Mesenteric fat pad (tissue), 1 donor: Measurements from ENCODE around the gene PTTG1. TPM values are rescaled to one million over a fixed set of nuclear protein-coding genes. Genes with fewer than 3 reads are reported as not detected.

Experiments used
- DNase-seq: peaks from one replicate; pipeline ENCODE4 v3.0.0-alpha.2; 2020; ENCODE audit warnings: low spot score
- microRNA-seq: library from miRNA; unstranded; fragments of <30 nt; microRNA quantifications from one replicate; pipeline ENCODE4 v1.2.0, GENCODE V29; 2020; ENCODE audit warnings: borderline number of aligned reads
- total RNA-seq: library from RNA; stranded (reverse); fragmentation: NEBNext Ultra II Directional; extraction: Animal tissue kit (Norgen Biotek cat#: 25700); gene quantifications from one replicate; pipeline ENCODE4 v1.2.1, GENCODE V29; 2021
- donor health status: DM: yes; HTN: yes; CAD: no.

The PTTG1 gene
- total RNA-seq, 1 donor from 2014 or later, result 1.3 TPM

DNA sequence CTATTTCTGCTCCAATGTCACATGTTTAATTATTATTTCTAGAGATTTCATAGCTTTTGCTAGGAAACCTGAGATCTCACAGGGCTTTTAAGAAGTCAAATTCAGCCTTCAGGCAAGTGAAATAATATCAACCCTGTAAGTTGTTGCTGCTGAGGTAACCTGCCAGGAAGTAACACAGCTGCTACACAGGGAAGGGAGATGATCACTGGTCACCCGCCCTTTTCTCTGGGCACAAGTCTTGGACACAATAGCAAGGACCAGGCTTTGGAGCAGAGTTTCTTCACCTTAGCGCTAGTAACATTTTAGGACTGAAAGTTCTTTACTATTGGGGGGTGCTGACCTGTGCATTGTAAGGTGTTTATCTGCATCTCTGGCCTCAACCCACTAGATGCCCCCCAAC lies 50.1 kb downstream of the PTTG1 start:
- no peak for DNase-seq

DNA sequence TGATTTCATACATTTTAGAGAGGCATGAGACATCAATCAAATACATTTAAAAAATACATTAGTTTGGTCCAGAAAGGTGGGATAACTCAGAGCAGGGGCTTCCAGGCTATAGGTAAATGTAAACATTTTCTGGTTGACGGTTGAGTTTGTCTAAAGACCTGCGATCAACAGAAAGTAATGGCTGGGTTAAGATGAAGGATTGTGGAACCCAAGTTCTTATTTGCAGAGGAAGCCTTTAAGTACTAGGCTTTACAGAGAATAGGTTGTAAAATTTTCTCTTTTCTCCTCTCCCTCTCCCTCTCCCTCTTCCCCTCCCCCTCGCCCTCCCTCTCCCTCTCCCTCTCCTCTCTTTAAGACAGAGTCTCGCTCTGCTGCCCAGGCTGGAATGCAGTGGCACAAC lies 50.8 kb downstream of the PTTG1 start:
- DNase-seq, result no peak

DNA sequence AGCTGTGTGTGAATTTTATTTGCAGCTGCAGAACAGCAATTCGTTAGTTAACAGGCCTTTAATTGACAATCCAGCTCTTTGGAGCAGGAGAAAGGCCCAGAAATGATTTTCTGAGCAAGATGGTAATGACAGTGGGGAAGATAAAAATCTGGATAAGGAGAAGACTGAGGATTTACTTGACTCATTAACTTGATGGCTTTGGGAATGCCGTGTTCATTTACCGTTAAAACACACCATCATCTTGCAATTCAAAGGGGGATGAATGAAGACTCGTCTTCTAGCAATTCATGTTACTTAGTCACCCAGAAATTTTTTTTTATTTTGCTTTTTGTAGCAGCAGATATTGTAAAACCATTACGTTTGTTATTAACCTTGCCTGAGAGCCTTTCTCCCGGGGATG lies 52.0 kb downstream of the PTTG1 start:
- DNase-seq, result no peak

DNA sequence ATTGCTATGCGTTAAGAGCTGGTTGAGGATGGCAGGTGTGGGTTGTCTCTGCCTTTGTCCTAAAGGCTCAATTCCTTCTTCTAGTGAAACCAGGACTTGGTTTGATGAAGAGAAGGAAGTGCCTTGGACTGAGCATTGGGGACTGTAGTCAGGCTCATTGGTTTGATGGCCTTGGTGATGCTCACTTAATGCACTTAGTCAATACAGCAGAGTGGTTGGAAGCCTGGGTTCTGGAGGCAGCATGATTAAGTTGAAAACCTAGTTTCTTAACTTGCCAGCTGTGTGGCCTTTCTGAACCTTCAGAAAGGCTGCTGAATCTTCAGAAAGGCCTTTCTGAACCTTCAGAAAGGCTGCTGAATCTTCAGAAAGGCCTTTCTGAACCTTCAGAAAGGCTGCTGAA lies 52.4 kb downstream of the PTTG1 start:
- no peak for DNase-seq

DNA sequence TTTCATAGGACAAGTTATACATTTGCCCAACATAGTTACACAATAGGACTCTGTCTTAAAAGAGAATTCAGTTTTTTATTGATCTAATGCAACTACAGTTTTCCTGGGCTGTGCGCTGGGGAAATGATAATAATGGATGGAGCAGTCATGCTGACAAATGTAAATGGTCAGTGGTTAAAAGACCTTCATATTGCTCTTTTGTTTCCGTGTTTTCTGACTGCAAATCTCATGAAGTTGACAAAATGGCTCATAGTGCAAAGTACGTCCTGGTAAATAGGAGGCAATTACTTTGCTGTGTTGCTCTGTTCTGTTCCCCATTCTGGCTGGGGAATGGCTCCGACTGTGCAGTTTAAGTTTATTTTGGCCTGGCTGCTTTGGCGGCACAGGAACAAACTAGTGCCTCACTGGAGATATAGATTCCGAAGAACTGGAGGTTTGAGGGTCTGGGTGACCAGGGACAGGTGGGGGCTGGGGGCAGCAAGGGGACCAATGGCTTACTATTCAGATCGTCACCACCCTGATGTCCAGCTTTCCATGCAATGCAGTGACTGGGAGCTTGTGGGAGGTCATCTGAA lies 54.3 kb downstream of the PTTG1 start:
- no peak for DNase-seq

DNA sequence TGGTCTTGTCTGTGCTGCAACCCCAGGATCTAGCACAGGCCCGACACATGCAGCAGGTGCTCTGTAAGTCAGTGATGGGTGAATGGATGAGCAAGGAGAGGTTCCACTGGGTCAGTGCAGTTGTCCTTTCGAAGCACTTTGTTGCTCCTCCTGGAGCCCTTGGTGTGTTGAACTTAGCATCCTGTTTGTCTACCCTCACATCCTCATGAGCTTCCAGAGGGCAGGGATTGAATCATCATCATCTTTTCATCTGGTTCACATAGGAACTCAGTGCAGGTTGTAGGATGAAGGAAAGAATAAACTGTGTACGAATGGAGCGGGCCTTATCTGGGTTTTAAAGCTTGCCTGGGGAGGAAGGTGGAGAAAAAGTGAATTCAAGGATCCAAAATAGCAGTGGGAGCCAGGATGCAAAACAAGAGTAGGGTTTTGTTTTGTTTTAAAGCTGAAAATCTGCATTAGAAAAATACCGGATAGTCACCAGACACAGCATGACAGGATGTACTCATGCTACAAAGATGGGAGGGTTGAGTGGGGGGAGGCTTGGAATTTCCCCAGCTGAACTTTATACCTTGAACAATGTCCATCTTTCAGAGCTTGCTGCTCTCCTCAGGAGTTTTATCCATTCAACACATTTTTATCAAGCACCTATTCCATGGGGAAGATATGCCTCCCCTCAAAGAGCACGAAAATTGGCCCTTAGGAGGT lies 55.8 kb downstream of the PTTG1 start:
- DNase-seq, result no peak

DNA sequence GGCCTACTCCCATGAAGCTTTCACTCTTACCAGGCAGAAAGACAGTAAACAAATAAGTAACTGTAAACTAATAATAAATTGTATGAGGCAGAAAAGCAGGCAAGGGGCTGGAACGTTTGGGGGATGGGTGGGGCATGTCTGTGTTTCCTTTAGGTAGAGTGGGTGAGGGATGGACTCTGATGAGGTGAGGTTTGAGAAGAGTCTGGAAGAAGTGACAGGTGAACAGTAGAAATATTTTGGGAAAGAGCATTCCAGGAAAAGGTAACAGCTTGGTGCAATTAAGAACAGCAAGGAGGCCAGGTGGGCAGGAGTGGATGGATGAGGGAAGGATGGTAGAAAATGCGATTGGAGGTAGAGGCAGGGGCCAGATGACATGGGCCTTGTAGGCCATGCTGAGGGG lies 56.5 kb downstream of the PTTG1 start:
- no peak for DNase-seq

Small RNA genes lying within 50 kb of the gene (microRNA-seq; reads per million reads assigned to microRNA genes)
- gene MIR3142, result not detected

Other genes with a start within 250 kb of the PTTG1 start
- gene FABP6, start 192.3 kb upstream of the PTTG1 start, total RNA-seq, result not detected
- gene CCNJL, start 109.3 kb upstream of the PTTG1 start, total RNA-seq, result 0.80 TPM
- 0.64 TPM for gene C1QTNF2, start 51.2 kb upstream of the PTTG1 start, total RNA-seq
- gene FAM200C, start 21.8 kb upstream of the PTTG1 start, total RNA-seq, result 1.9 TPM
- gene SLU7, start 2.8 kb upstream of the PTTG1 start, total RNA-seq, result 44.2 TPM